ENCODE data around the gene MS4A6A.
"Not testable (repeated sequence)": the region's sequence is repeated elsewhere in the genome, so short reads cannot be mapped to it uniquely, and the experiment has no call there.

MS4A6A gene

DNA sequence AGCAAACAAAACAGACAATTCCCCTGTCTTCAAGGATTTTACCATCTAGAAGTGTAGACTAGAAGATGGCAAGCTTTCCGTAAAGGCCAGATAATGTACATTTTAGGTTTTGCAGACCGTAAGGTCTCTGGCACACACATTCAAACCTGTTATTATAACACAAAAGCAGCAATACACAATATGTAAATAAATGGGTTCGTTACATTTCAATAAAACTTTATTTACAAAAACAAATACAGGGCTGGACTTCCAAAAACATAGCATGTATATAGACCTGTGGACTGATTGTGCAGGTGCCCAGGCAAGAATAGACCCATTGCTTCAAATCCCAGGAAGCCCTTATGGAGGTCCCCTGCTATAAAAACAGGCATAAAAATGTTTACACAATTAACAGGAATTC is 27.1 kb upstream of the MS4A6A start:
- no peak overlapping the region for H3K4me3 ChIP-seq (ENCODE audit: low read depth, low read length)
- no peak for DNase-seq (ENCODE audit: low read depth)
- TF ChIP-seq, protein P1, sequence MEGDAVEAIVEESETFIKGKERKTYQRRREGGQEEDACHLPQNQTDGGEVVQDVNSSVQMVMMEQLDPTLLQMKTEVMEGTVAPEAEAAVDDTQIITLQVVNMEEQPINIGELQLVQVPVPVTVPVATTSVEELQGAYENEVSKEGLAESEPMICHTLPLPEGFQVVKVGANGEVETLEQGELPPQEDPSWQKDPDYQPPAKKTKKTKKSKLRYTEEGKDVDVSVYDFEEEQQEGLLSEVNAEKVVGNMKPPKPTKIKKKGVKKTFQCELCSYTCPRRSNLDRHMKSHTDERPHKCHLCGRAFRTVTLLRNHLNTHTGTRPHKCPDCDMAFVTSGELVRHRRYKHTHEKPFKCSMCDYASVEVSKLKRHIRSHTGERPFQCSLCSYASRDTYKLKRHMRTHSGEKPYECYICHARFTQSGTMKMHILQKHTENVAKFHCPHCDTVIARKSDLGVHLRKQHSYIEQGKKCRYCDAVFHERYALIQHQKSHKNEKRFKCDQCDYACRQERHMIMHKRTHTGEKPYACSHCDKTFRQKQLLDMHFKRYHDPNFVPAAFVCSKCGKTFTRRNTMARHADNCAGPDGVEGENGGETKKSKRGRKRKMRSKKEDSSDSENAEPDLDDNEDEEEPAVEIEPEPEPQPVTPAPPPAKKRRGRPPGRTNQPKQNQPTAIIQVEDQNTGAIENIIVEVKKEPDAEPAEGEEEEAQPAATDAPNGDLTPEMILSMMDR (IDR thresholded peaks at IDR 0.05; ENCODE audit: control insufficient read depth, extremely low read depth, insufficient read depth), result no peak

DNA sequence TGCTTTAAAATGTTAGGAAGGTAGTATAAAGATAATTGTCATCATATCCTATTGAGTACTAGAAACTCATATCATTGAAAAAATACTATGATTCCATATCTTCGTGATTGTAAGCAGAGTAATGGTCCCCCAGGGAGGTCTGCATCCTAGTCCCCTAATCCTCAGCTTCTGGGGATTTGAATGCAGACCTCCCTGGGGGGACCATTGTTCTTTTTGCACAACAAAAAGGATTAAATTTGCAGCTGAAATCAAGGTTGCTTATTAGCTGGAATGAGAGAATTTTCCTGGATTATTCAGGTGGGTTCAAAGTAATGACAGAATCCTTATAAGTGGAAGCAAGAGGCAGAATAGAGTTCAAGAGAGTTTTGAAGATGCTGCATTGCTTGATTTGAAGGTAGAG is 26.1 kb upstream of the MS4A6A start:
- TF ChIP-seq, protein P1 (IDR thresholded peaks at IDR 0.05; ENCODE audit: control insufficient read depth, extremely low read depth, insufficient read depth), result no peak
- no peak for DNase-seq (ENCODE audit: low read depth)

DNA sequence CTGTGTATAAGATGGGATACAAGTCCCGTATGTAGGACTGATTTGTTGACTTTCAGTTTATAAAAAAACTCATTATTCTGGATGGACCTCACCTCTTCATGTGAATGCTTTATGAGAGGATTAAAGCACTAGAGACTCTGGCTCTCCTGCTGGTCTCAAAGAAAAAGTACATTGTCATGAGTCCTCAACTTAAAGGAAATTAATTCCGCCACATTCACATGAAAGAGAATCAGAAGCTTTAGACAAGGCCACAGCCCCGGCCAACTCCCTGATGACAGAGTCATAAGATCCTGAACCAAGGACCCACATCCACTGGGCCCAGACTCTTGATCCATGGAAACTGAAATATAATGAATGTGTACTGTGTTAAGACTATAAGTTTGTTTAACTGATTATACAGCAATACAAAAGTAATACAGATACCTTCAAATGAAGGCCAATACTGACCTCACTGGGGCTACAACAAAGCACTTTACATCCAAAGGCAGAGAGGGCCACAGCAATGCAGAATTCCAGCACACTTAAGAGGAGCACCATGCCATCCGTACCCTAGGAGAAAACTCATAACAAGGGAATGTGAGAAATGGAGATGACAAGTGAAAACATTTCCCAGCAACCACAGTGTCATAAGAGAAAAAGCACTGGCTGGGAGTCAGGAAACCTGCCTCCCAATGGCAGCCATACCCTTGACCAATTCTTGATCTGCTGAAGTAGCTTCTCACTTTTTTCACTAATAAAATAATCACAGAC is 25.4 kb upstream of the MS4A6A start:
- no peak for DNase-seq (ENCODE audit: low read depth)
- TF ChIP-seq, protein P1 (IDR thresholded peaks at IDR 0.05; ENCODE audit: control insufficient read depth, extremely low read depth, insufficient read depth), result no peak

More for the DNA sequence above, 26.1 kb upstream of the MS4A6A start:
- no peak overlapping the region for H3K4me3 ChIP-seq (ENCODE audit: low read depth, low read length)

DNA sequence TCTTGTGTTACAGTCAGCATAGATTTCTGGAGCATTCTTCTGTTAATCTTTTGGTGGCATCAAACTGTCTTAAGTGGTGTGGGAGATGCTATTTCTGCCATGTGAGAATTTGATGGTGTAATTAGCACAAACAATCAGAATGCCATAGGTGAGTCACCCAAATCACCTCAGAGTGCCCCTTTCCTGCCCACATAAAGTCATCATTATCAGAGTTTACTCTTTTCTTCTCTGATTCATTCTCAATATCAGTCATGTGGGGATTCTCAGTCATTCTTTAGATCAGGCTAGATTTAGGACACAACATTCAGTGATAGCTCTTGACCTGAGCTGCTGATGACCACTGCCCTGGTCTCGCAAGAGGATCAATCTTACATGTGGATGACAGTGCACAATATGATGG is 23.7 kb upstream of the MS4A6A start:
- TF ChIP-seq, protein P1 (IDR thresholded peaks at IDR 0.05; ENCODE audit: control insufficient read depth, extremely low read depth, insufficient read depth), result no peak
- no peak for DNase-seq (ENCODE audit: low read depth)
- no peak overlapping the region for H3K4me3 ChIP-seq (ENCODE audit: low read depth, low read length)

More for the DNA sequence above, 25.4 kb upstream of the MS4A6A start:
- H3K4me3 ChIP-seq (ENCODE audit: low read depth, low read length), result no peak overlapping the region

DNA sequence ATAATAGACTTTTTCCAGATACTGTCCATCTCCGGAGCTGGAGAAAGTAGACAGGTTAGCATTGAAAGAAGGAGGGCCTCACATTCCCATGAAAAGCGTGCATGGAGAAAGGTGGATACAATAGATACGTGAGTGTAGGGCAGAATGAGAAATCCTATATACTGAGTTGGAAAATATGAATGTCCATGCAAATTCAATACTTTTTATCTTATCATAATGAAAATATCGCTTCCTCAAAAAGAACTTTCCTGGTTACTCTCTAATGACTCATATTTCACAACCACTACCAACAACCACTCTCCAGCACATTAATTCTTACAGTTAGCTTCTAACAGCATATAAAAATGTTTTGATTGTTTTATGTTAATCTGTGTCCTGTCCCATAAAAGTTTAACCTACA is 22.0 kb upstream of the MS4A6A start:
- no peak overlapping the region for H3K4me3 ChIP-seq (ENCODE audit: low read depth, low read length)
- no peak for DNase-seq (ENCODE audit: low read depth)
- TF ChIP-seq, protein P1 (IDR thresholded peaks at IDR 0.05; ENCODE audit: control insufficient read depth, extremely low read depth, insufficient read depth), result no peak

DNA sequence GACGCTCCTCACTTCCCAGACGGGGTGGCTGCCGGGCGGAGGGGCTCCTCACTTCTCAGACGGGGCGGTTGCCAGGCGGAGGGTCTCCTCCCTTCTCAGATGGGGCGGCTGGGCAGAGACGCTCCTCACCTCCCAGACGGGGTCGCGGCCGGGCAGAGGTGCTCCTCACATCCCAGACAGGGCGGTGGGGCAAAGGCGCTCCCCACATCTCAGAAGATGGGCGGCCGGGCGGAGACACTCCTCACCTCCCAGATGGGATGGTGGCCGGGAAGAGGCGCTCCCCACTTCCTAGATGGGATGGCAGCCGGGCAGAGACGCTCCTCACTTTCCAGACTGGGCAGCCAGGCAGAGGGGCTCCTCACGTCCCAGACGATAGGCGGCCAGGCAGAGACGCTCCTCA is 18.5 kb upstream of the MS4A6A start:
- not testable (repeated sequence) for H3K4me3 ChIP-seq (ENCODE audit: low read depth, low read length); DNase-seq (ENCODE audit: low read depth)

DNA sequence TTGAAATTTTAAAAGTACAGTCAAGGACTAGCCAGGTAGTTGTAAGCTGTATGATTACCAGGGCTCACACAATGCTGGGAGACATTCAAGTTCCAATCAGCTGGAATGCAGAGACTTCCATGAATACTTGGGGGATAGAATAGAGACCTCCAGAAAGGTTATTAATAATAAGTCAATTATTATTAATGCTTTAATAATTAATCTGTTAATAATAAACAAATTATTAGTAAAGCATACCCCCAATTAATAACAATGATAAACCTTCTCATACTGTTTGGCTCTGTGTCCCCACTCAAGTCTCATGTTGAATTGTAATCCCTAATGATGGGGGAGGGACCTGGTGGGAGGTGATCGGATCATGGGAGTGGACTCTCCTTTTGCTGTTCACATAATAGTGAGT is 14.6 kb upstream of the MS4A6A start:
- no peak overlapping the region for H3K4me3 ChIP-seq (ENCODE audit: low read depth, low read length)
- TF ChIP-seq, protein P1 (IDR thresholded peaks at IDR 0.05; ENCODE audit: control insufficient read depth, extremely low read depth, insufficient read depth), result no peak
- DNase-seq (ENCODE audit: low read depth), result no peak

All from LNCaP clone FGC (cell line).